Ectodermal cell (in vitro differentiated cells): ENCODE results near the gene DDB1.

Source experiments
- H3K27ac ChIP-seq: 2 replicates; pipeline ENCODE4 v1.7.0; 2013; ENCODE audit warnings: mild to moderate bottlenecking, low read depth, low read length; ENCODE audit not compliant: insufficient read depth, poor library complexity, severe bottlenecking
- H3K27me3 ChIP-seq: 2 replicates; pipeline ENCODE4 v1.7.0; 2013; ENCODE audit warnings: mild to moderate bottlenecking, low read length; ENCODE audit not compliant: insufficient read depth, control insufficient read depth, poor library complexity, severe bottlenecking
- H3K36me3 ChIP-seq: one replicate; pipeline ENCODE4 v1.7.0; 2013; ENCODE audit warnings: low read length; ENCODE audit not compliant: control insufficient read depth, insufficient read depth
- H3K4me1 ChIP-seq: one replicate; pipeline ENCODE4 v1.7.0; 2013; ENCODE audit warnings: low read length; ENCODE audit not compliant: control insufficient read depth, insufficient read depth
- H3K4me3 ChIP-seq: 2 replicates; pipeline ENCODE4 v1.7.0; 2013; ENCODE audit warnings: low read depth, low read length, control low read depth; ENCODE audit not compliant: insufficient read depth
- H3K9me3 ChIP-seq: 2 replicates; pipeline ENCODE4 v1.7.0; 2013; ENCODE audit warnings: mild to moderate bottlenecking, low read length, moderate library complexity; ENCODE audit not compliant: control insufficient read depth
- WGBS, 2 experiments: methylation state at CpG; one replicate each; pipeline ENCODE4 v1.1.7; 2013; ENCODE audit warnings: missing lambda C conversion rate in 2 of 2; 5-methylcytosine and 5-hydroxymethylcytosine counted together

The DDB1 gene

GRCh38 chr11:61354208-61354607 is 21.3 kb upstream of the DDB1 start:
- WGBS, 2 experiments: 93 to 95% methylated on average over 2 of the region's 2 CpGs
- no peaks in the 10 kb centered on the region for H3K4me1 ChIP-seq

GRCh38 chr11:61353131-61354067 is 20.5 kb upstream of the DDB1 start:
- no peaks in the 10 kb centered on the region for H3K9me3 ChIP-seq
- H3K4me1 ChIP-seq: no peaks in the 10 kb centered on the region
- H3K27ac ChIP-seq: no peak overlapping the region
- no peak overlapping the region for H3K4me3 ChIP-seq
- WGBS, 2 experiments: 92 to 93% methylated on average over 15 of the region's 15 CpGs
- H3K36me3 ChIP-seq: no peaks in the 10 kb centered on the region
- H3K27me3 ChIP-seq: no peaks in the 10 kb centered on the region

More at GRCh38 chr11:61354208-61354607, 21.3 kb upstream of the DDB1 start:
- Histone ChIP-seq H3K27ac (no peak overlapping the region), H3K9me3 (no peaks in the 10 kb centered on the region), H3K36me3 (no peaks in the 10 kb centered on the region), H3K4me3 (no peak overlapping the region), H3K27me3 (no peaks in the 10 kb centered on the region)

- 82% methylated on average over 8 of the region's 8 CpGs for WGBS, 2 experiments
These were observed 19.1 kb upstream of the DDB1 start for GRCh38 chr11:61352038-61352437.

GRCh38 chr11:61350803-61351202 is 17.9 kb upstream of the DDB1 start:
- H3K27me3 ChIP-seq: no peaks in the 10 kb centered on the region
- H3K36me3 ChIP-seq: no peaks in the 10 kb centered on the region
- H3K4me1 ChIP-seq: no peaks in the 10 kb centered on the region
- H3K9me3 ChIP-seq: no peaks in the 10 kb centered on the region
- H3K27ac ChIP-seq: no peak overlapping the region
- H3K4me3 ChIP-seq: no peak overlapping the region
- WGBS, 2 experiments: 92 to 96% methylated on average over 8 of the region's 8 CpGs

More at GRCh38 chr11:61352038-61352437, 19.1 kb upstream of the DDB1 start:
- Histone ChIP-seq H3K4me3 (no peak overlapping the region), H3K4me1 (no peaks in the 10 kb centered on the region), H3K27ac (no peak overlapping the region), H3K9me3 (no peaks in the 10 kb centered on the region), H3K27me3 (no peaks in the 10 kb centered on the region), H3K36me3 (no peaks in the 10 kb centered on the region)

GRCh38 chr11:61350336-61350735 is 17.4 kb upstream of the DDB1 start:
- Histone ChIP-seq H3K4me1 (no peaks in the 10 kb centered on the region), H3K4me3 (no peak overlapping the region), H3K27ac (no peak overlapping the region), H3K36me3 (no peaks in the 10 kb centered on the region), H3K27me3 (no peaks in the 10 kb centered on the region), H3K9me3 (no peaks in the 10 kb centered on the region)
- WGBS, 2 experiments: 88 to 97% methylated on average over 1 of the region's 1 CpG

GRCh38 chr11:61349916-61350315 is 17.0 kb upstream of the DDB1 start:
- Histone ChIP-seq H3K27ac (no peak overlapping the region), H3K4me3 (no peak overlapping the region), H3K27me3 (no peaks in the 10 kb centered on the region), H3K36me3 (no peaks in the 10 kb centered on the region), H3K4me1 (no peaks in the 10 kb centered on the region), H3K9me3 (no peaks in the 10 kb centered on the region)
- WGBS, 2 experiments: 94% methylated on average over 10 of the region's 10 CpGs

GRCh38 chr11:61349189-61349751 is 16.4 kb upstream of the DDB1 start:
- no peaks in the 10 kb centered on the region for H3K4me1 ChIP-seq
- no peak overlapping the region for H3K27ac ChIP-seq
- no peaks in the 10 kb centered on the region for H3K36me3 ChIP-seq
- WGBS, 2 experiments: 91 to 94% methylated on average over 12 of the region's 12 CpGs
- H3K4me3 ChIP-seq: no peak overlapping the region
- H3K9me3 ChIP-seq: no peaks in the 10 kb centered on the region
- no peaks in the 10 kb centered on the region for H3K27me3 ChIP-seq

GRCh38 chr11:61347916-61348461 is 15.1 kb upstream of the DDB1 start:
- no peaks in the 10 kb centered on the region for H3K9me3 ChIP-seq
- WGBS, 2 experiments: 92 to 93% methylated on average over 11 of the region's 11 CpGs
- no peaks in the 10 kb centered on the region for H3K4me1 ChIP-seq
- H3K36me3 ChIP-seq: peaks cover 11% of the 10 kb centered on the region
- H3K27ac ChIP-seq: no peak overlapping the region
- H3K4me3 ChIP-seq: no peak overlapping the region
- H3K27me3 ChIP-seq: no peaks in the 10 kb centered on the region

GRCh38 chr11:61345954-61346843 is 13.3 kb upstream of the DDB1 start:
- H3K9me3 ChIP-seq: no peaks in the 10 kb centered on the region
- H3K4me1 ChIP-seq: no peaks in the 10 kb centered on the region
- H3K36me3 ChIP-seq: peaks cover 11% of the 10 kb centered on the region
- no peaks in the 10 kb centered on the region for H3K27me3 ChIP-seq
- H3K4me3 ChIP-seq: no peak overlapping the region
- WGBS, 2 experiments: 90 to 94% methylated on average over 14 of the region's 14 CpGs
- H3K27ac ChIP-seq: no peak overlapping the region
